ENCODE measurements around the gene ASCL4.

The ASCL4 gene

GRCh38 chr12:107801150-107801549, 26.6 kb downstream of the ASCL4 start:
- DNase-seq (ENCODE audit: extremely low spot score): no peak
- ChIA-PET POLR2A (no interaction called here), CTCF (no interaction called here)
- no peak for TF ChIP-seq CTCF (IDR thresholded peaks at IDR 0.05; ENCODE audit: control extremely low read depth, extremely low read depth, low read depth, missing control alignments)

GRCh38 chr12:107803092-107803491, 28.6 kb downstream of the ASCL4 start:
- CTCF ChIA-PET: no interaction called here
- no peak for TF ChIP-seq CTCF (IDR thresholded peaks at IDR 0.05; ENCODE audit: control extremely low read depth, extremely low read depth, low read depth, missing control alignments)
- POLR2A ChIA-PET: no interaction called here
- DNase-seq (ENCODE audit: extremely low spot score): no peak

- TF ChIP-seq CTCF (IDR thresholded peaks at IDR 0.05; ENCODE audit: control extremely low read depth, extremely low read depth, low read depth, missing control alignments): no peak
- POLR2A ChIA-PET: no interaction called here
- CTCF ChIA-PET: no interaction called here
- DNase-seq (ENCODE audit: extremely low spot score): no peak
These were observed 31.1 kb downstream of the ASCL4 start for GRCh38 chr12:107805488-107806180.

- TF ChIP-seq CTCF (IDR thresholded peaks at IDR 0.05; ENCODE audit: control extremely low read depth, extremely low read depth, low read depth, missing control alignments): no peak
- POLR2A ChIA-PET: no interaction called here
- CTCF ChIA-PET: no interaction called here
- no peak for DNase-seq (ENCODE audit: extremely low spot score)
These were observed 33.1 kb downstream of the ASCL4 start for GRCh38 chr12:107807471-107808150.

GRCh38 chr12:107817250-107817649, 42.7 kb downstream of the ASCL4 start:
- no peak for TF ChIP-seq CTCF (IDR thresholded peaks at IDR 0.05; ENCODE audit: control extremely low read depth, extremely low read depth, low read depth, missing control alignments)
- no peak for DNase-seq (ENCODE audit: extremely low spot score)
- ChIA-PET CTCF (no interaction called here), POLR2A (no interaction called here)

GRCh38 chr12:107818984-107819383, 44.5 kb downstream of the ASCL4 start:
- TF ChIP-seq CTCF (IDR thresholded peaks at IDR 0.05; ENCODE audit: control extremely low read depth, extremely low read depth, low read depth, missing control alignments): no peak
- POLR2A ChIA-PET: no interaction called here
- DNase-seq (ENCODE audit: extremely low spot score): no peak
- CTCF ChIA-PET: no interaction called here
